GM19467 (cell line): Measurements from ENCODE around the gene ZNF280D.

ENCODE experiments used
- ATAC-seq: cut with Tn5 transposase; IDR thresholded peaks from one replicate; pipeline ENCODE4 v1.9.1; 2021; ENCODE audit warnings: mild to moderate bottlenecking, moderate library complexity; ENCODE audit not compliant: unreplicated experiment

Gene ZNF280D

GRCh38 chr15:56754772-56755370, 21.6 kb upstream of the ZNF280D start:
- ATAC-seq = no peak

GRCh38 chr15:56752986-56753385, 19.7 kb upstream of the ZNF280D start:
- ATAC-seq = no peak

- no peak for ATAC-seq
These were observed 16.7 kb upstream of the ZNF280D start for GRCh38 chr15:56749982-56750381.

GRCh38 chr15:56744701-56745683, 11.7 kb upstream of the ZNF280D start:
- no peak for ATAC-seq

- ATAC-seq = no peak
These were observed 8.2 kb upstream of the ZNF280D start for GRCh38 chr15:56741541-56741940.

GRCh38 chr15:56739964-56740640, 6.8 kb upstream of the ZNF280D start:
- no peak for ATAC-seq

GRCh38 chr15:56739474-56739873, 6.2 kb upstream of the ZNF280D start:
- no peak for ATAC-seq

GRCh38 chr15:56737791-56738190, 4.5 kb upstream of the ZNF280D start:
- ATAC-seq = no peak

GRCh38 chr15:56736881-56737707, 3.8 kb upstream of the ZNF280D start:
- ATAC-seq = no peak

GRCh38 chr15:56736308-56736707, 3.0 kb upstream of the ZNF280D start:
- no peak for ATAC-seq

GRCh38 chr15:56735589-56735988, 2.3 kb upstream of the ZNF280D start:
- no peak for ATAC-seq

- ATAC-seq = no peak
These were observed 815 bp upstream of the ZNF280D start for GRCh38 chr15:56734013-56734635.

GRCh38 chr15:56732886-56733135, 498 bp downstream of the ZNF280D start:
- peak; percentile 19 for ATAC-seq

GRCh38 chr15:56732135-56732885, 999 bp downstream of the ZNF280D start:
- no peak for ATAC-seq

GRCh38 chr15:56731548-56731947, 1.8 kb downstream of the ZNF280D start:
- no peak for ATAC-seq

GRCh38 chr15:56729561-56729960, 3.7 kb downstream of the ZNF280D start:
- no peak for ATAC-seq

GRCh38 chr15:56725386-56725785, 7.9 kb downstream of the ZNF280D start:
- no peak for ATAC-seq

GRCh38 chr15:56724232-56724631, 9.1 kb downstream of the ZNF280D start:
- no peak for ATAC-seq

GRCh38 chr15:56723787-56724186, 9.5 kb downstream of the ZNF280D start:
- ATAC-seq = no peak
